RWPE2 (cell line): Measurements from ENCODE around the gene KCNJ15.

Experiments
- ATAC-seq: fragments of 200-7000 bp; cut with Tn5 transposase; 3 replicates; pipeline ENCODE4 v1.9.1; 2021; ENCODE audit warnings: low read depth
- DNase-seq: peaks from one replicate; pipeline ENCODE4 v3.0.0-alpha.2; 2020; ENCODE audit warnings: low spot score
- H3K27ac ChIP-seq: fragments of 450-650 bp; 2 replicates; pipeline ENCODE4 v1.5.1; 2017; ENCODE audit warnings: mild to moderate bottlenecking; ENCODE audit not compliant: poor library complexity, severe bottlenecking
- H3K27me3 ChIP-seq: fragments of 250-450 bp; sonication (Bioruptor Pico); 2 replicates; pipeline ENCODE4 v1.5.1; 2021; ENCODE audit warnings: mild to moderate bottlenecking, moderate library complexity; ENCODE audit not compliant: insufficient read depth, poor library complexity, severe bottlenecking
- H3K36me3 ChIP-seq: fragments of 250-450 bp; sonication (Bioruptor Pico); 2 replicates; pipeline ENCODE4 v1.5.1; 2020; ENCODE audit warnings: low read depth, mild to moderate bottlenecking, moderate library complexity
- H3K4me1 ChIP-seq: fragments of 250-450 bp; sonication (Bioruptor Pico); 2 replicates; pipeline ENCODE4 v1.5.1; 2021; ENCODE audit warnings: mild to moderate bottlenecking, moderate library complexity; ENCODE audit not compliant: insufficient read depth, poor library complexity, severe bottlenecking
- H3K4me3 ChIP-seq: fragments of 250-450 bp; sonication (Bioruptor Pico); 2 replicates; pipeline ENCODE4 v1.5.1; 2021; ENCODE audit warnings: mild to moderate bottlenecking, moderate library complexity; ENCODE audit not compliant: severe bottlenecking
- H3K9me3 ChIP-seq: fragments of 250-450 bp; sonication (Bioruptor Pico); 2 replicates; pipeline ENCODE4 v1.5.1; 2021; ENCODE audit warnings: mild to moderate bottlenecking, moderate library complexity; ENCODE audit not compliant: severe bottlenecking
- TF ChIP-seq, protein P1 (sequence below): fragments of 450-650 bp; IDR thresholded peaks from one replicate; pipeline ENCODE4 v1.5.1; 2017; ENCODE audit warnings: mild to moderate bottlenecking, moderate library complexity; ENCODE audit not compliant: poor library complexity, severe bottlenecking

The KCNJ15 gene

GRCh38 chr21:38349111-38349746 lies 92.4 kb downstream of the KCNJ15 start:
- Histone ChIP-seq H3K4me1 (peaks cover 16% of the 10 kb centered on the region), H3K9me3 (no peaks in the 10 kb centered on the region), H3K27ac (no peak overlapping the region), H3K4me3 (no peak overlapping the region), H3K27me3 (no peaks in the 10 kb centered on the region), H3K36me3 (no peaks in the 10 kb centered on the region)
- DNase-seq (no peak), ATAC-seq (no peak)
- TF ChIP-seq, protein P1, sequence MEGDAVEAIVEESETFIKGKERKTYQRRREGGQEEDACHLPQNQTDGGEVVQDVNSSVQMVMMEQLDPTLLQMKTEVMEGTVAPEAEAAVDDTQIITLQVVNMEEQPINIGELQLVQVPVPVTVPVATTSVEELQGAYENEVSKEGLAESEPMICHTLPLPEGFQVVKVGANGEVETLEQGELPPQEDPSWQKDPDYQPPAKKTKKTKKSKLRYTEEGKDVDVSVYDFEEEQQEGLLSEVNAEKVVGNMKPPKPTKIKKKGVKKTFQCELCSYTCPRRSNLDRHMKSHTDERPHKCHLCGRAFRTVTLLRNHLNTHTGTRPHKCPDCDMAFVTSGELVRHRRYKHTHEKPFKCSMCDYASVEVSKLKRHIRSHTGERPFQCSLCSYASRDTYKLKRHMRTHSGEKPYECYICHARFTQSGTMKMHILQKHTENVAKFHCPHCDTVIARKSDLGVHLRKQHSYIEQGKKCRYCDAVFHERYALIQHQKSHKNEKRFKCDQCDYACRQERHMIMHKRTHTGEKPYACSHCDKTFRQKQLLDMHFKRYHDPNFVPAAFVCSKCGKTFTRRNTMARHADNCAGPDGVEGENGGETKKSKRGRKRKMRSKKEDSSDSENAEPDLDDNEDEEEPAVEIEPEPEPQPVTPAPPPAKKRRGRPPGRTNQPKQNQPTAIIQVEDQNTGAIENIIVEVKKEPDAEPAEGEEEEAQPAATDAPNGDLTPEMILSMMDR = no peak

DNA sequence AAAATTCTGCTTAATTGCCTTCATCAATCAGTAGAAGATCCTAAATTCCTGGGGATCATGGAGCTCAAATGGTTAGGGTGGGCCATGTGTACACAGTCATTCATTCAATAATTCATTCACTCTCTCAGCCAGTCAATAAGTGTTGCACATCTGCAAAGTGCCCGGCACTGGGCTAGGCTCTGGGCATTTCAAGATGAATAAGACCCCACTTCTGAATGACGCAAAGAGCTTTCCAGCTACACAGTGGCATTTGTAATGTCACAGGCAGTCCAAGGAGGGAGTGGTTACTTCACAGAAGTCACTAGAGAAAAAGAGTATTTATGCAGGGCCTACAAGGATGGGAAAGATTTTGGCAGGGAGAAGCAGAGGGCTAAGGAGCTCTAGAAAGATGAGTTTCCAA lies 93.2 kb downstream of the KCNJ15 start:
- peaks cover 15% of the 10 kb centered on the region for H3K4me1 ChIP-seq
- TF ChIP-seq, protein P1 = no peak
- H3K27ac ChIP-seq = no peak overlapping the region
- no peak overlapping the region for H3K4me3 ChIP-seq
- H3K36me3 ChIP-seq = no peaks in the 10 kb centered on the region
- H3K9me3 ChIP-seq = no peaks in the 10 kb centered on the region
- no peaks in the 10 kb centered on the region for H3K27me3 ChIP-seq
- no peak for DNase-seq
- ATAC-seq = no peak

DNA sequence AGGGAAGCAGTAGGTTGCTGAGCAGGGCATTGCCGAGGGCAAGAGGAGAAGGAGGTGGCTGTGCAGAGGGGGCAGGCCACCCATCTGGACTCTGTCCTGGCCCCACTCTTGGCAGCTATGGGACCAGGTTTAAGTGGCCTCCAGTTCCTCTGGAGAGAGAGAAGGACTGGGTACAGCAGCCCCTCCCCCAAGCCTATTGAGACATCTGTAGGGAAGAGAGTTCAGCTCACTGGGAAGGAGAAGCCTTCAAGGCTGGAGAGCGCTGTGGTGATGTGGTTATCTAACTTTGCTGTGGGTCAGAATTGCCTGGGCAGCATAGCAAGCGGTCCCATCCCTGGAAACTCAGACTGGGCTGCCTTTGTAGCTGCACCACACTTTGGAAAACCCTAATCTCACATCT lies 93.9 kb downstream of the KCNJ15 start:
- no peak for DNase-seq
- H3K9me3 ChIP-seq = no peaks in the 10 kb centered on the region
- peaks cover 16% of the 10 kb centered on the region for H3K4me1 ChIP-seq
- TF ChIP-seq, protein P1 = no peak
- ATAC-seq = no peak
- H3K27me3 ChIP-seq = no peaks in the 10 kb centered on the region
- no peaks in the 10 kb centered on the region for H3K36me3 ChIP-seq
- peak overlapping the region; percentile 82 for H3K27ac ChIP-seq
- H3K4me3 ChIP-seq = no peak overlapping the region

- peak overlapping the region; percentile 82 for H3K27ac ChIP-seq
- ATAC-seq = no peak
- no peak overlapping the region for H3K4me3 ChIP-seq
- no peaks in the 10 kb centered on the region for H3K36me3 ChIP-seq
- peaks cover 19% of the 10 kb centered on the region for H3K4me1 ChIP-seq
- TF ChIP-seq, protein P1 = no peak
- no peaks in the 10 kb centered on the region for H3K27me3 ChIP-seq
- no peak for DNase-seq
- H3K9me3 ChIP-seq = no peaks in the 10 kb centered on the region
Observed at GRCh38 chr21:38351176-38351959, 94.6 kb downstream of the KCNJ15 start.
